Testis (tissue), 3 donors: ENCODE measurements around the gene IL1RL2. TPM values are rescaled to one million over a fixed set of nuclear protein-coding genes. Genes with fewer than 3 reads are reported as not detected.

Experiments used
- DNase-seq: peaks from one replicate; pipeline ENCODE4 v3.0.0-alpha.2; 2019
- H3K27ac ChIP-seq, 2 donors: fragments of 200-600 bp; sonication (generic); one replicate each; pipeline ENCODE4 v1.5.1; 2019
- H3K27me3 ChIP-seq: fragments of 200-600 bp; sonication (generic); one replicate; pipeline ENCODE4 v1.5.1; 2019
- H3K36me3 ChIP-seq: fragments of 200-600 bp; sonication (generic); one replicate; pipeline ENCODE4 v1.5.1; 2017; ENCODE audit warnings: low read depth; ENCODE audit errors: missing control alignments
- H3K4me1 ChIP-seq: fragments of 200-600 bp; sonication (generic); one replicate; pipeline ENCODE4 v1.5.1; 2019
- H3K4me3 ChIP-seq, 2 donors: fragments of 200-600 bp; sonication (generic); one replicate each; pipeline ENCODE4 v1.5.1; 2017 to 2019
- H3K9me3 ChIP-seq: fragments of 200-600 bp; sonication (generic); one replicate; pipeline ENCODE4 v1.5.1; 2017
- CTCF ChIP-seq, 3 experiments: fragments of 450-650 bp in 2 of 3; fragments of 200-600 bp in 1 of 3; sonication (generic) in 1 of 3; IDR thresholded peaks; one replicate each; pipeline ENCODE4 v1.5.1; 2016 to 2019; ENCODE audit warnings: antibody characterized with exemption in 3 of 3, mild to moderate bottlenecking in 2 of 3, moderate library complexity in 1 of 3
- POLR2A ChIP-seq: fragments of 450-650 bp; IDR thresholded peaks from one replicate; pipeline ENCODE4 v1.6.1; 2017; ENCODE audit warnings: antibody characterized with exemption, mild to moderate bottlenecking, moderate library complexity
- WGBS, 2 donors: methylation state at CpG; one replicate each; pipeline ENCODE4 v1.1.5; 2018; 5-methylcytosine and 5-hydroxymethylcytosine counted together
- intact Hi-C: fragments of 100-400 bp; cut with DNase I; formaldehyde crosslinking; loops from one replicate; pipeline ENCODE4 v1.15.1; 2023; ENCODE audit warnings: low total_unique reads
- polyA plus RNA-seq: library from polyadenylated mRNA; stranded (reverse); fragments of 350-450 nt; fragmentation: Illumina TruSeq; extraction: RNeasy Lipid Tissue Mini Kit (QIAGEN cat#74804); gene quantifications from one replicate; pipeline ENCODE4 v1.2.3, GENCODE V29; 2014; ENCODE audit warnings: low read depth, low replicate concordance; ENCODE audit not compliant: insufficient read depth
- total RNA-seq, 2 donors: library from RNA; depleted of rRNA; stranded (reverse); fragments of >200 nt; gene quantifications; one replicate each; pipeline ENCODE4 v1.2.3, GENCODE V29; 2016

Gene IL1RL2
- total and polyA plus RNA-seq, 3 donors from 2014 or later, result 0.24 to 0.38 (median 0.31) TPM

GRCh38 chr2:102250278-102250821 lies 63.5 kb downstream of the IL1RL2 start:
- H3K4me3 ChIP-seq, result peak overlapping the region; percentile 2 to 53
- H3K27me3 ChIP-seq, result no peaks in the 10 kb centered on the region
- peaks cover 10% of the 10 kb centered on the region for H3K4me1 ChIP-seq
- WGBS, 2 donors, result 55 to 74% methylated on average over 15 to 37 of the region's 37 CpGs
- no peaks in the 10 kb centered on the region for H3K36me3 ChIP-seq
- TF ChIP-seq CTCF (IDR thresholded peaks at IDR 0.05) (no peak), POLR2A (no peak)
- no peaks in the 10 kb centered on the region for H3K9me3 ChIP-seq
- DNase-seq, result no peak
- H3K27ac ChIP-seq, result no peak overlapping the region
- intact Hi-C loops, result no loop called here

GRCh38 chr2:102251042-102251848 lies 64.4 kb downstream of the IL1RL2 start:
- peak; percentile 49 to 60 (median 58) for TF ChIP-seq CTCF (IDR thresholded peaks at IDR 0.05)
- no peak for TF ChIP-seq POLR2A
- peak; percentile 70 for DNase-seq
- Histone ChIP-seq H3K27ac (no peak overlapping the region), H3K9me3 (no peaks in the 10 kb centered on the region), H3K27me3 (no peaks in the 10 kb centered on the region), H3K4me1 (peaks cover 10% of the 10 kb centered on the region), H3K36me3 (no peaks in the 10 kb centered on the region), H3K4me3 (peak overlapping the region; percentile 2 to 53)
- intact Hi-C loops, result no loop called here
- WGBS, 2 donors, result 5 to 6% methylated on average over 50 to 52 of the region's 52 CpGs

- WGBS, 2 donors, result 17 to 20% methylated on average over 1 of the region's 1 CpG
- Histone ChIP-seq H3K4me3 (peak overlapping the region in 1 of 2 donors; percentile 53), H3K4me1 (peaks cover 10% of the 10 kb centered on the region), H3K36me3 (no peaks in the 10 kb centered on the region), H3K9me3 (no peaks in the 10 kb centered on the region), H3K27me3 (no peaks in the 10 kb centered on the region), H3K27ac (no peak overlapping the region)
- TF ChIP-seq POLR2A, result no peak
- TF ChIP-seq CTCF (IDR thresholded peaks at IDR 0.05), result no peak
- intact Hi-C loops, result no loop called here
- no peak for DNase-seq
These were observed 65.0 kb downstream of the IL1RL2 start for GRCh38 chr2:102251849-102252203.

DNA sequence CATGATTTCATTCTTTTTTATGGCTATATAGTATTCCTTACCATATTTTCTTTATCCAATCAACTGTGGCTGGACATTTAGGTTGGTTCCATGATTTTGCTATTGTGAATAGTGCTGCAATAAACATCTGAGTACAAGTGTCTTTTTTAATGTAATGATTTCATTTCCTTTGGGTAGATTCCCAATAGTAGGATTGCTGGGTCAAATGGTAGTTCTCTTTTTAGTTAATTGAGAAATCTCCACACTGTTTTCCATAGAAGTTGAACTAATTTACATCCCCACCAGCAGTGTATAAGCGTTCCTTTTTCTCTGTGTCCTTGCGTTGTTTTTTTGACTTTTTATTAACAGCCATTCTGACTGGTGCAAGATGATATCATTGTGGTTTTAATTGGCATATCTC lies 65.4 kb downstream of the IL1RL2 start:
- H3K4me1 ChIP-seq, result peaks cover 10% of the 10 kb centered on the region
- no peak overlapping the region for H3K4me3 ChIP-seq
- no peak for TF ChIP-seq POLR2A
- TF ChIP-seq CTCF (IDR thresholded peaks at IDR 0.05), result no peak
- intact Hi-C loops, result no loop called here
- H3K27ac ChIP-seq, result no peak overlapping the region
- H3K36me3 ChIP-seq, result no peaks in the 10 kb centered on the region
- no peaks in the 10 kb centered on the region for H3K9me3 ChIP-seq
- 77 to 80% methylated on average over 2 of the region's 2 CpGs for WGBS, 2 donors
- H3K27me3 ChIP-seq, result no peaks in the 10 kb centered on the region
- DNase-seq, result no peak
